Measurements from ENCODE around the gene FGFRL1. TPM values are rescaled to one million over a fixed set of nuclear protein-coding genes. Genes with fewer than 3 reads are reported as not detected.

FGFRL1 gene
- total RNA-seq, 1 experiment from 2014 or later, result 26.1 TPM

GRCh38 chr4:991451-992296, 19.8 kb upstream of the FGFRL1 start:
- Histone ChIP-seq H3K27ac (ENCODE audit: insufficient read length, low read depth, low read length) (no peak overlapping the region), H4K91ac (ENCODE audit: insufficient read length, low read depth, low read length) (no peak overlapping the region), H3K27me3 (ENCODE audit: insufficient read depth, low read length) (peaks cover 3% of the 10 kb centered on the region; the same call in 1 of the 2 replicates), H3K18ac (ENCODE audit: insufficient read length, low read depth, low read length) (no peak overlapping the region), H3K23me2 (ENCODE audit: insufficient read length, low read depth, low read length, poor library complexity, severe bottlenecking) (no peaks in the 10 kb centered on the region), H3K14ac (ENCODE audit: insufficient read depth, low read length) (no peak overlapping the region), H3K23ac (ENCODE audit: insufficient read length, low read depth, low read length) (no peak overlapping the region), H3K56ac (ENCODE audit: insufficient read length, low read depth, low read length) (no peak overlapping the region), H3T11ph (ENCODE audit: low read length) (no peak overlapping the region), H4K5ac (ENCODE audit: insufficient read length, low read depth, low read length) (no peak overlapping the region), H3K9ac (ENCODE audit: extremely low read depth, insufficient read length, low read length) (no peak overlapping the region), H4K20me1 (ENCODE audit: control insufficient read depth, insufficient read depth, insufficient read length) (no peaks in the 10 kb centered on the region), H2AK5ac (ENCODE audit: insufficient read length, low read length) (no peak overlapping the region), H3K79me2 (ENCODE audit: insufficient read depth, low read length) (no peaks in the 10 kb centered on the region), H3K4me2 (ENCODE audit: insufficient read depth, insufficient read length, low read length) (no peak overlapping the region), H2BK120ac (ENCODE audit: low read depth, low read length, poor library complexity, severe bottlenecking) (no peak overlapping the region), H2BK15ac (ENCODE audit: low read depth, low read length) (no peak overlapping the region), H3K79me1 (ENCODE audit: insufficient read depth, low read depth, low read length, poor library complexity, severe bottlenecking) (no peaks in the 10 kb centered on the region), H3K9me3 (ENCODE audit: control insufficient read depth, low read depth, low read length) (no peaks in the 10 kb centered on the region), H2BK5ac (ENCODE audit: insufficient read length, low read length) (no peak overlapping the region), H2BK20ac (ENCODE audit: low read depth, low read length, poor library complexity, severe bottlenecking) (no peak overlapping the region), H4K8ac (replicated peaks; ENCODE audit: insufficient read length, low read depth, low read length) (no peak overlapping the region), H2AFZ (ENCODE audit: low read length) (no peak overlapping the region), H3K4me1 (ENCODE audit: insufficient read depth, low read length) (no peaks in the 10 kb centered on the region), H3K4ac (ENCODE audit: low read depth, low read length) (no peak overlapping the region), H2BK12ac (ENCODE audit: insufficient read length, low read depth, low read length) (no peak overlapping the region)
- no peak overlapping the region for H3K27ac Mint-ChIP-seq
- H3K36me3 Mint-ChIP-seq (ENCODE audit: insufficient read depth in 1 of 3, low read depth in 3 of 3), result no peaks in the 10 kb centered on the region
- TF ChIP-seq, protein P1, sequence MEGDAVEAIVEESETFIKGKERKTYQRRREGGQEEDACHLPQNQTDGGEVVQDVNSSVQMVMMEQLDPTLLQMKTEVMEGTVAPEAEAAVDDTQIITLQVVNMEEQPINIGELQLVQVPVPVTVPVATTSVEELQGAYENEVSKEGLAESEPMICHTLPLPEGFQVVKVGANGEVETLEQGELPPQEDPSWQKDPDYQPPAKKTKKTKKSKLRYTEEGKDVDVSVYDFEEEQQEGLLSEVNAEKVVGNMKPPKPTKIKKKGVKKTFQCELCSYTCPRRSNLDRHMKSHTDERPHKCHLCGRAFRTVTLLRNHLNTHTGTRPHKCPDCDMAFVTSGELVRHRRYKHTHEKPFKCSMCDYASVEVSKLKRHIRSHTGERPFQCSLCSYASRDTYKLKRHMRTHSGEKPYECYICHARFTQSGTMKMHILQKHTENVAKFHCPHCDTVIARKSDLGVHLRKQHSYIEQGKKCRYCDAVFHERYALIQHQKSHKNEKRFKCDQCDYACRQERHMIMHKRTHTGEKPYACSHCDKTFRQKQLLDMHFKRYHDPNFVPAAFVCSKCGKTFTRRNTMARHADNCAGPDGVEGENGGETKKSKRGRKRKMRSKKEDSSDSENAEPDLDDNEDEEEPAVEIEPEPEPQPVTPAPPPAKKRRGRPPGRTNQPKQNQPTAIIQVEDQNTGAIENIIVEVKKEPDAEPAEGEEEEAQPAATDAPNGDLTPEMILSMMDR (conservative IDR thresholded peaks at IDR 0.05), result no peak
- H3K4me1 Mint-ChIP-seq, result peaks cover 2% of the 10 kb centered on the region in 2 experiments; a peak in 1 of 4 replicates
- no peak overlapping the region for H3K4me3 Mint-ChIP-seq
- no peaks in the 10 kb centered on the region for H3K9me3 Mint-ChIP-seq
- no CpG with 5 or more reads among the region's 50 CpGs for WGBS (ENCODE audit: extremely low coverage, insufficient read length, low lambda C conversion rate)
- no peak for DNase-seq
- H3K27me3 Mint-ChIP-seq (ENCODE audit: low read depth), result peaks cover 20% of the 10 kb centered on the region

Data from H9 (cell line).